Gastrocnemius medialis (tissue), 4 donors: ENCODE measurements around the gene ARSK.

ENCODE experiments used
- CTCF ChIP-seq, 5 experiments: fragments of 450-650 bp in 3 of 5; fragments of 200-600 bp in 2 of 5; sonication (generic) in 2 of 5; IDR thresholded peaks in 4 of 5; conservative IDR thresholded peaks in 1 of 5; 1 replicate in 4 of 5; 2 replicates in 1 of 5; pipeline ENCODE4 v1.5.1; 2016 to 2019; ENCODE audit warnings: antibody characterized with exemption in 5 of 5, mild to moderate bottlenecking in 3 of 5, moderate library complexity in 3 of 5
- POLR2A ChIP-seq, 2 donors: fragments of 450-650 bp; IDR thresholded peaks; one replicate each; pipeline ENCODE4 v1.6.1; 2017; ENCODE audit warnings: antibody characterized with exemption in 2 of 2, mild to moderate bottlenecking in 2 of 2, moderate library complexity in 2 of 2

- no peak for TF ChIP-seq CTCF (IDR thresholded peaks at IDR 0.05 in 4 of 5, conservative IDR thresholded peaks at IDR 0.05 in 1 of 5)
- no peak for TF ChIP-seq POLR2A (IDR thresholded peaks at IDR 0.05)
These were observed 79.2 kb downstream of the ARSK start for GRCh38 chr5:95634081-95634480.
